GM12891 (cell line): ENCODE measurements around the gene CSGALNACT2.
"Not testable (repeated sequence)": the region's sequence is repeated elsewhere in the genome, so short reads cannot be mapped to it uniquely, and the experiment has no call there.

Source experiments
- DNase-seq: peaks from one replicate; pipeline ENCODE4 v3.0.0; 2011; ENCODE audit warnings: low spot score; ENCODE audit not compliant: insufficient read length
- FAIRE-seq: peaks from 2 replicates; lab custom pipeline; 2011; peaks lifted over from hg19 to GRCh38; lab: Jason Lieb, UNC
- PAX5 ChIP-seq: IDR thresholded peaks from 2 replicates; pipeline ENCODE4 v1.6.1; 2011; ENCODE audit warnings: low read length, moderate library complexity, mild to moderate bottlenecking; ENCODE audit not compliant: insufficient read depth, severe bottlenecking
- POLR2A ChIP-seq: IDR thresholded peaks from 2 replicates; pipeline ENCODE4 v1.6.1; 2011; ENCODE audit warnings: low read depth, low read length, control low read depth
- POLR2AphosphoS5 ChIP-seq: IDR thresholded peaks from 2 replicates; pipeline ENCODE4 v1.6.1; 2011; ENCODE audit warnings: low read depth, low read length, control low read depth
- POU2F2 ChIP-seq: IDR thresholded peaks from 2 replicates; pipeline ENCODE4 v1.6.1; 2011; ENCODE audit warnings: low read depth, mild to moderate bottlenecking, control low read depth, low read length, moderate library complexity
- SPI1 ChIP-seq: IDR thresholded peaks from 2 replicates; pipeline ENCODE4 v1.6.1; 2011; ENCODE audit warnings: low read depth, low read length, control low read depth
- TAF1 ChIP-seq: IDR thresholded peaks from 2 replicates; pipeline ENCODE4 v1.6.1; 2011; ENCODE audit warnings: low read depth, low read length, control low read depth

CSGALNACT2 gene

DNA sequence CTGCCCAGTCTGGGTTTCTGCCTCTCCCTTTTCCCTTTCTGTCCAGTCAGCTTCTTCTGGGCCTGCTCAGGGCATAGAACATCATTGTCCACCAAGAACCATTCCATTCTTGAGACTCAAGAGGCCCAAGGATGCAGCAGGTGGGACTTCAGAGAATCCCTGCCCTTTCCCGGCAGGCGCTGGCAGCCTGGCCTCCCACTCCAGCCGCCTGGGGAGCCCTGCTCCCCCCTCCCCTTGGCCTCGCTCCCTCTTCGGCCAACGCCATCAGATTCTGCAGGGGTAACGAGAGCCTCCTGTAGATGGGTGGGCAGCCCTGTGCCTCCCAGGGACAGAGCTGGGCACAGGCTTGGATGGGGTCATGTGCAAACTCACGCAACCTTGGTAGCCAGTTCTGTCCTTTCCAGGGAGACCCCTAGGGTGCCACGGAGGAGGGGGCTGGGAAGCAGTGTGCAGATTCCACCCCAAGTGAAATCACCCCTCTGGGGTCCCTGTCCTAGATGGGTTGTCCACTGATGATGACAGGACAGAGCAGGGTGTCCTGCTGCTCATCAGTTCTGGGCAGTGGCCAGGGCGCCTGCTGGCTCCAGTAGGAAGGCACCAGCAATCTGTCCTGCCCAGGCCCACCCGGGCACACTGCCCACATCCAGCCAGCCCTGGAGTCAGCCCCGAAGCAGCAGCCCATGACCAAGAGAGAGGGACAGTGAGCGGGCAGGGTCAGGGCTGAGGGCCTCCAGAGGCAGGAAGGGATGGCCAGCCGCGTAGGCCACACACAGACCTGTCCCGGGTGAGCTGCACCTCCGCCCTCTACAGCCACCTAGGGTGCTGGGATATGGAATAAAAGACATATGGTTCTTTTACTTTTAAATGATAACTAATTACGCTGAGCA is 80.9 kb downstream of the CSGALNACT2 start:
- FAIRE-seq (no peak), DNase-seq (no peak)
- TF ChIP-seq PAX5 = no peak
- no peak for TF ChIP-seq POLR2AphosphoS5
- TF ChIP-seq POLR2A = no peak
- no peak for TF ChIP-seq SPI1
- TF ChIP-seq POU2F2 = no peak
- TF ChIP-seq TAF1 = no peak

DNA sequence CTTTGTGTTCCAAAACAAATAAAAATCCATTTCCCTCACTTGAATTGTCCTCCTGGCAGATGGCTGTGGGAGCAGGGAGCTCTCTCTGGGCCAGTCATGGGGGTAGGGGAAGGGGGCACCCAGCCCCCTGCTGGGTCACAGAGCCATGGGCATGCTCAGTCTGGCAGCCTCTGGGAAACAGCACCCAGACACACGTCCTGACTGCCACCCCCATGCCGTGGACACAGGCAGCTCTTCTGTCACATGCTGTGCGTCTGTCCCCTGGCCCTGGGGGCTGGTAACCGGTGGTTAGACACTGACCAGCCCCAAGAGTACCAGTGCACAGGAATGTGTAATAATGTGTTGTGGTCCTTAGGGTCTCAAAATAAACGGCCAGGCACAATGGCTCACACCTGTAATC is 81.6 kb downstream of the CSGALNACT2 start:
- DNase-seq (no peak), FAIRE-seq (no peak)
- TF ChIP-seq TAF1 (no peak), POLR2AphosphoS5 (no peak), PAX5 (no peak), SPI1 (no peak), POLR2A (no peak), POU2F2 (no peak)

DNA sequence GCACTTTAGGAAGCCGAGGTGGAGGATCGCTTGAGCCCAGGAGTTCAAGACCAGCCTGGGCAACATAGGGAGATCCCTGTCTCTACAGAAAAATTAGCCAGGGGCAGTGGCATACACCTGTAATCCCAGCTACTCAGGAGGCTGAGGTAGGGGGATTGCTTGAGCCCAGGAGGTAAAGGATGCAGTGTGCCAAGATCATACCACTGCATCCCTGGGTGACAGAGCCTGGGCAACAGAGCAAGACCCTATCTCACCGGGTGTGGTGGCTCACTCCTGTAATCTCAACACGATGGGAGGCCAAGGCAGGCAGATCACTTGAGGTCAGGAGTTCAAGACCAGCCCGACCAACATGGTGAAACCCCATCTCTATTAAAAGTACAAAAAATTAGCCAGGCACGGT is 82.0 kb downstream of the CSGALNACT2 start:
- FAIRE-seq, DNase-seq: not testable (repeated sequence)

DNA sequence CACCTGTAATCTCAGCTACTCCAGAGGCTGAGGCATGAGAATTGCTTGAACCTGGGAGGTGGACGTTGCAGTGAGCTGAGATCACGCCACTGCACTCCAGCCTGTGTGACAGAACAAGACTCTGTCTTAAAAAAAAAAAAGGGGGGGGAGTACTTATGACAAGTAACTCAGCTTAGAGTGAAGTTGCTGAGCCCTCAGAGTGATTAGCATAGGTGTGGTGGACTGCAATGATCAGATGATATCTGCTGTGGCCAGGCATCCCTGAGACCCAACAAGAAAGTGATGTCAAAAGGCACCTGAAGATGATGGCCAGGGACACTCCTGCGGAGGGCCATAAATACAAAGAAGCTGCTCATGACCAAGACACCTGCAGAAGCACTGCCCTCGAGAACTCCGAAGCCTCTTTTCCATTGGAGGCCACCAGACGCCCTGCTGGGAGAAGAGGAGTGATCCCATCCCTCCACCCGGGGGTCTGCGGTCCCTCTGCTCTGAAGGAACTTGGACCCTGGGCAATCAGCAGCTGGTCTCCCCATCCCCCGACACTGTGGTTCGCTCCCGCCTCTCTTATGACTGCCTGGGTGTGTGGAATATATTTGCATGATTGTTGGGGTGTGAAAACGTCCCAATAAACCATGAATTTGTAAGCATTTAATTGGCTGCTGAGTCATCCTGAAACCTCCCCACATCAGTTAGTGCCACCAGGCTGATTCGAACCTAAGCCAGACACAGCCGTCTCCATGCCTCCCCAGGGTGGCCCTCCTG is 82.6 kb downstream of the CSGALNACT2 start:
- DNase-seq (no peak), FAIRE-seq (no peak)
- TF ChIP-seq POU2F2 = no peak
- no peak for TF ChIP-seq POLR2AphosphoS5
- no peak for TF ChIP-seq PAX5
- no peak for TF ChIP-seq POLR2A
- TF ChIP-seq SPI1 = no peak
- no peak for TF ChIP-seq TAF1

DNA sequence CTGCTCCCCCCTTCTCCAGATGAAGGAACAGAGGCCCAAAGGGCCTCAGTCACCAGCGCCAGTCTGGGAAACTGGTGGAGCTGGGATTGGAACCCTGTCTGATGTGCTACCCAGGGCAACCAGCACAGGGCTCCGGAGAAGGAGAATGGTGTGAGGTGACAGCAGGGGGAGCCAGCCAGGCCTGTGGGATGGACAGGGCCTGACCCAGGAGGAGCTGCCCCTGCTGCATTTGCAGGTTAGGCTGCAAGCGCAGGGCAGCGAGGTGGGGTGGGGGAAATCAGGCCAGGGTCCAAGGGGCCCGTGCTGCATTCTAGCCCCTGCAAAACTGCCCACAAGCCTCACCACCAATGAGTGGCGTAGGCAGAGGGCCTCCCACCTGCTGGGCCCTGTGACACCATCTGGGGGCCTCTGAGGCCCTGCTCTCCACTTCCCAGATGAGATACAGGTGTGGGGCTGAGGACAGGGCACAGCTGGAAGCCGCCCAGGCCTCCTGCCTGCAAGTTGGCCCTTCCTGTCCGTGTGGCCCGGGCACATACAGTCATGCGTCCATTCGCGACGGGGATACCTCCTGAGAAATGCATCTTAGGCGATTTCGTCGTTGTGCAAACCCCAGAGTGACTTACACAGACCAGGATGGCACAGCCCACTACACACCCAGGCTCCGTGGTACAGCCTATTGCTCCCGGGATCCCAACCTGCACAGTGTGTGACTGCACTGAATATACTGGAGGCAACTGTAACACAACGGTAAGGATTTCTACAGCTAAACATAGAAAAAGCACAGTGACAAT is 83.4 kb downstream of the CSGALNACT2 start:
- FAIRE-seq (no peak), DNase-seq (no peak)
- TF ChIP-seq POLR2A (no peak), TAF1 (no peak)

DNA sequence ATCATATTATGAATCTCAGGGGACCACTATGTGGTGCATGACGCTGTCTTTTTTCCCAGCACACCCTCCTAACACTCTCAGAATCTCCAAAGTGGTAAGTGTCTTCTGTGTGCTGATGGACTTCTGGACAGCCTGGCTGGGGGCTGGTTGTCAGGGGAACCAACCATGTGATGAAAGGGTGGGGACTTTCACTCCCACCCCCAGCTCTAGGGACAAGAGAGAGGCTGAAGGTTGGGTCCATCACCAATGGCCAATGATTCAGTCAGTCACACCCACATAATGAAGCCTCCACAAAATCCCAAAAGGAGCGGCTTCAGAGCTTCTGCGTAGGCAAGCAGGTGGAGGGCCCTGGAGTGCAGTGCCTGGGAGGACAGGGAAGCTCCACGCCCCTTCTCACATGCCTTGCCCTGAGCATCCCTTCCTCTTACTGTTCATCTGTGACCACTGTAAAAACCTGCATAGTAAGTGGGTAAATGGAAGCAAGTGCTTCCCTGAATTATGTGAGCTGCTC is 84.0 kb downstream of the CSGALNACT2 start:
- TF ChIP-seq POLR2AphosphoS5 (no peak), POLR2A (no peak), POU2F2 (no peak)
- no peak for DNase-seq
- no peak for FAIRE-seq

DNA sequence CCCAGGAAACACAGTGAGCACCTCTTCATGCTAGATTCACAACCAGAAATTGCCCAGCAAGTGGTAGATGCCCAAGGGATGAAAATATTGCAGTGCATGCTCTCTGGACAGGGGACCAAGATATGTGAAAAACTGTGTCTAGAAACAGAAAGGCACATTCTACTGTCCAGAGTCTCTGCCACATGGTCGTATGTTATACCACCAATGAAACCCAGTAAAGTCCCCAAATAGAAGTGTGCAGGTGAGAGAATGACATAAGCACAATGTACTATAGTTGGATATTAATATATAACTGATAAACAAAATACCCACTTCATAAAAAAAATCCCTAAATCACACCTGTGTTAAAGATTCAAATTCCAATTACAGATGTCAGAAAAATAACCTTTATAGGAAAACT is 84.8 kb downstream of the CSGALNACT2 start:
- DNase-seq = no peak
- no peak for FAIRE-seq
- TF ChIP-seq POLR2A (no peak), POU2F2 (no peak), PAX5 (no peak), POLR2AphosphoS5 (no peak), SPI1 (no peak)

DNA sequence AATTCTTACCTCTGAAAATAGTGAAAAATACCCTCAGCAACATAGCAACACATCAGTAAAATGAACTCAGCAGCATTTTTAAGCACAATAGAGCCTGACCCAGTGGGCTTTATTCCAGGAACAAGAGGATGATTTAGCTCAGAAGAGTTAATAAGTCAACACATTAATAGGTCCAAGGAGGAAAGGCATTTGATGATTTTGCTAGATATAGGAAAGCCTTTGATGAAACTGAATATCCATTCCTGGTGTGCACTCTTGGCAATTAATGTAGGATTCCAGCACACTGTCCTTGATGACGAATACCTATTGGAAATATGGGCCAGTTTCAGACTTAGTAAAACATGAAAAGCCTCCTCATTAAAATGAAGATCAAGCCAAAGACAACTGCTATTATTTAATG is 86.1 kb downstream of the CSGALNACT2 start:
- DNase-seq (no peak), FAIRE-seq (no peak)
- TF ChIP-seq POU2F2 (no peak), POLR2A (no peak), SPI1 (no peak)

DNA sequence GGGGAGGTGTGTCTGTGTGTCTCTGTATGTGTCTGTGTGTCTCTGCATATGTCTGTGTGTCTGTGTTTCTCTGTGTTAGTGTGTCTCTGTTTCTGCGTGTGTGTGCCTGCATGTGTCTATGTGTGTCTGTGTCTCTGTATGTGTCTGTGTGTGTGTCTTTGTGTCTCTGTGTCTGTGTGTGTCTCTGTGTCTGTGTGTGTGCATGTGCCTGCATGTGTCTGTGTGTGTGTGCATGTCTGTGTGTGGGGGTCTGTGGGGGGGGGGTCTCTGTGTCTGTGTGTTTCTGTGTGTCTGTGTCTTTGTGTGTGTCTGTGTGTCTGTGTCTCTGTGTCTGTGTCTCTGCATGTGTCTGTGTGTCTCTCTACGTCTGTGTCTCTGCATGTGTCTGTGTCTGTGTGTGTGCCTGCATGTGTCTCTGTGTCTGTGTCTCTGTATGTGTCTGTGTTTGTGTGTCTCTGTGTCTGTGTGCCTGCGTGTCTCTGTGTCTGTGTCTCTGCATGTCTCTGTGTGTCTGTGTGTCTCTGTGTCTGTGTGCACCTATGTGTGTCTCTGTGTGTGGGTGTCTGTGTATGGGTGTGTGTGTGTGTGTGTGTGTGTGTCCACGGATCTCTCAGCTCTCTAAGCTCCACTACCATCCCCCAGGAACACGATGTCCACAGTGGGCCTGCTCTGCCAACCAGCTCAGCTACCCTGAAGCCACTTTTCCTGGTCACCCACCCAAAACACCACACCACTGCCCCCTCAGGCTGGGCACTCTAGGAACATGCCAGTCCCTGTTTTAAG is 87.0 kb downstream of the CSGALNACT2 start:
- DNase-seq = no peak
- no peak for FAIRE-seq

More for the DNA sequence above, 87.0 kb downstream of the CSGALNACT2 start:
- TF ChIP-seq POLR2A (no peak), POLR2AphosphoS5 (no peak), TAF1 (no peak), SPI1 (no peak), POU2F2 (no peak), PAX5 (no peak)
